Measurements from ENCODE around the gene PTBP3. TPM values are rescaled to one million over a fixed set of nuclear protein-coding genes. Genes with fewer than 3 reads are reported as not detected.

Gene PTBP3
- total RNA-seq, 4 donors from 2014 or later = 24.5 to 50.3 (median 39.7) TPM

DNA sequence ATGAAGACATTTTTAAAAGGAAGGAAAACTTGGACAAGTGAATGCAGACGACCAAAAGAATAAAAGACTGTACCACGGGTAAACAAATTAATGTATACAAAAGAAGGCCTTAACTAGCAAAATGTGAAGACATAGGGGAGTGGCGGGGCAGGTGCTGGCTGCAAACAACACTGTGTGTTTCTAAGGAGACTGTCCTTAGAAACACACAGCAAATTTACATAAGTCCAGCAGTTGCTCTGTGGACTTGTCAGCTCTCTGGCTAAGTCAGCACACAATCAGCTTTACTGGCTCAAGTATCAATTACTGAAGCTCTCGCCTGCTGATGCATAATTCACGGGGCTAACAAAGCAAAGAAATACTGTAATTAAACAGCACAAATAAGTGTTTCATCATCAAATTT is 24.8 kb downstream of the PTBP3 start:
- TF ChIP-seq, protein P1, sequence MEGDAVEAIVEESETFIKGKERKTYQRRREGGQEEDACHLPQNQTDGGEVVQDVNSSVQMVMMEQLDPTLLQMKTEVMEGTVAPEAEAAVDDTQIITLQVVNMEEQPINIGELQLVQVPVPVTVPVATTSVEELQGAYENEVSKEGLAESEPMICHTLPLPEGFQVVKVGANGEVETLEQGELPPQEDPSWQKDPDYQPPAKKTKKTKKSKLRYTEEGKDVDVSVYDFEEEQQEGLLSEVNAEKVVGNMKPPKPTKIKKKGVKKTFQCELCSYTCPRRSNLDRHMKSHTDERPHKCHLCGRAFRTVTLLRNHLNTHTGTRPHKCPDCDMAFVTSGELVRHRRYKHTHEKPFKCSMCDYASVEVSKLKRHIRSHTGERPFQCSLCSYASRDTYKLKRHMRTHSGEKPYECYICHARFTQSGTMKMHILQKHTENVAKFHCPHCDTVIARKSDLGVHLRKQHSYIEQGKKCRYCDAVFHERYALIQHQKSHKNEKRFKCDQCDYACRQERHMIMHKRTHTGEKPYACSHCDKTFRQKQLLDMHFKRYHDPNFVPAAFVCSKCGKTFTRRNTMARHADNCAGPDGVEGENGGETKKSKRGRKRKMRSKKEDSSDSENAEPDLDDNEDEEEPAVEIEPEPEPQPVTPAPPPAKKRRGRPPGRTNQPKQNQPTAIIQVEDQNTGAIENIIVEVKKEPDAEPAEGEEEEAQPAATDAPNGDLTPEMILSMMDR (IDR thresholded peaks at IDR 0.05) = no peak
- no peak for DNase-seq (ENCODE audit: low spot score)
- no peak for ATAC-seq (ENCODE audit: low FRiP score)

DNA sequence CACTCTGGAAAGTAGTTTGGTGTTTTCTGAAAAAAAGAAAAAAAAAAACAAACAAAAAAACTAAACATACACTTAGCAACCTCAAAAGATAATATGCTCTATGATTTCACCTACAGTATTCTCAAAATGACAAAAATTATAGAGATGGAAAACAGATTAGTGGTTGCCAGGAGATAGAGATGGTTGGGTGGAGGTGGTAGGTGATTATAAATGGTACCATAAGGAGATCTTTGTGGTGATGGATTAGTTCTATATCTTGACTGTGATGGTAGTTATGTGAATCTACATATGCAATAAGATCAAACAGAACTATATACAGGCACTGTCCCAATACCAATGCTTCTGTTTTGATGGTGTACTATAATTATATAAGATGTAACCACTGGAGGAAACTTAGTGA is 32.0 kb downstream of the PTBP3 start:
- DNase-seq (ENCODE audit: low spot score) (no peak), ATAC-seq (ENCODE audit: low FRiP score) (no peak)
- TF ChIP-seq, protein P1 (IDR thresholded peaks at IDR 0.05) = no peak

DNA sequence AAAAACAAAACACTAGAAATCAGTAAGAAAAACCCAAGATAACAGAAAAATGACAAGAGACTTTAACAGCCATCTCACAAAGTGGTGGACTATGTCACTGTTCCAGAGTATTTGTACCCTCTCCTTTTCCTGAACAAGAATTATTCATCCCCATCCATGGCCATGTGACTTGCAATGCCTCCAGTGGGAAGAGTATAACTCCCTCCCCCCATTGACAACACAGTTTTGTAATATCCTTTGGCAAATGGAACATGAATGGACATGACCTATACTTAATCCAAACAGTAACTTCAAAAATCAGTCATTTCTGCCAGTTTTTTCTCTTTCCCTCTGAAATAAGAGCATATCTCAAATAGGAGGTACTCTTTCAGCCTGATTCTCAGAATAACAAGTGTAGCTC is 33.9 kb downstream of the PTBP3 start:
- ATAC-seq (ENCODE audit: low FRiP score) = no peak
- TF ChIP-seq, protein P1 (IDR thresholded peaks at IDR 0.05) = no peak
- DNase-seq (ENCODE audit: low spot score) = no peak

- ATAC-seq (ENCODE audit: low FRiP score) (no peak), DNase-seq (ENCODE audit: low spot score) (no peak)
- TF ChIP-seq, protein P1 (IDR thresholded peaks at IDR 0.05) = no peak
These were observed 36.5 kb downstream of the PTBP3 start for GRCh38 chr9:112296929-112297328.

DNA sequence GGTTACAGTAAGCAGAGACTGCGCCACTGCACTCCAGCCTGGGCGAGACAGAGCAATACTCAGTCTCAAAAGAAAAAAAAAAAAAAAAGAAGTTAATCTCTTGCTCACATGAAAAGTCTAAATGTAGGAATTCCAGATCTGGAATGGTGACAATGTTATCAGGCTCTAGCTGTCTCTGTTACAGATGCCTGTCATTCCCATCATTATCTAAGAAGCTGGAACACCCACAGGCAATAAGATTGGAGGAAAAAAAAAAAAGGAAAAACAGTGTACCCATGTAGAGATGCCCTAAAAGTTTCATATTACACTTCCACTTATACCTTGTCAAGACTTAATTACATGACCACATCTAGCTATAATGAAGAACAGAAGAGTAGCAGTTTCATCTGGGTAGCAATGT is 38.2 kb downstream of the PTBP3 start:
- DNase-seq (ENCODE audit: low spot score) (no peak), ATAC-seq (ENCODE audit: low FRiP score) (no peak)
- TF ChIP-seq, protein P1 (IDR thresholded peaks at IDR 0.05) = no peak

DNA sequence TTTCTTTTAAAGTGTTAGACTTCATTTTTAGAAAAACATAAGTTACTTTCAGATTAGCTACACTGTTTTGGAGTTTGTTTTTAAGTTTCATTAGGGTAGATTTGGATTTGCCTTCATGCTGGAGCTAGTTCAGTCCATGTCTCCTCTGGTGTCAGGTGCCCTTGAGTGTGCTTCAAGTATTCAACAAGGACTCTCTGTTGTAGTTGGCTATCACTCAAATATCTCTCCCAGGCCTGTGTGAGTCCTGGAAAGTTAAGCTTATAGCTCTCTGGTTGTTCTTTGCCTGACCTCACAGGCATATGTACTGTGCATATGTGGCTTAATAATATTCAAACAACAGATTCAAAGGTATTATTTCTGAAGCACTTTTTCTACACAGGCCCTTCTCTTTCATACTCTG is 45.4 kb downstream of the PTBP3 start:
- TF ChIP-seq, protein P1 (IDR thresholded peaks at IDR 0.05) = no peak
- DNase-seq (ENCODE audit: low spot score) = no peak
- no peak for ATAC-seq (ENCODE audit: low FRiP score)

- TF ChIP-seq, protein P1 (IDR thresholded peaks at IDR 0.05) = no peak
- DNase-seq (ENCODE audit: low spot score) (no peak), ATAC-seq (ENCODE audit: low FRiP score) (no peak)
These were observed 46.5 kb downstream of the PTBP3 start for GRCh38 chr9:112286926-112287325.

Measured in omental fat pad (tissue), 4 donors.